GM12873 (cell line): ENCODE results near the gene DHX9.

Experiments
- CTCF ChIP-seq: IDR thresholded peaks from 2 replicates; pipeline ENCODE4 v1.5.1; 2012; ENCODE audit warnings: low read depth, mild to moderate bottlenecking, moderate library complexity, low read length, control low read depth; ENCODE audit not compliant: insufficient read depth; ENCODE audit errors: missing control alignments

The DHX9 gene

GRCh38 chr1:182839209-182840066, at the start of gene DHX9:
TSS of gene DHX9 (plus strand) at chr1:182839347. CDS start at chr1:182842567, 3,220 bp downstream.
- TF ChIP-seq CTCF, result peak; percentile 28

DNA sequence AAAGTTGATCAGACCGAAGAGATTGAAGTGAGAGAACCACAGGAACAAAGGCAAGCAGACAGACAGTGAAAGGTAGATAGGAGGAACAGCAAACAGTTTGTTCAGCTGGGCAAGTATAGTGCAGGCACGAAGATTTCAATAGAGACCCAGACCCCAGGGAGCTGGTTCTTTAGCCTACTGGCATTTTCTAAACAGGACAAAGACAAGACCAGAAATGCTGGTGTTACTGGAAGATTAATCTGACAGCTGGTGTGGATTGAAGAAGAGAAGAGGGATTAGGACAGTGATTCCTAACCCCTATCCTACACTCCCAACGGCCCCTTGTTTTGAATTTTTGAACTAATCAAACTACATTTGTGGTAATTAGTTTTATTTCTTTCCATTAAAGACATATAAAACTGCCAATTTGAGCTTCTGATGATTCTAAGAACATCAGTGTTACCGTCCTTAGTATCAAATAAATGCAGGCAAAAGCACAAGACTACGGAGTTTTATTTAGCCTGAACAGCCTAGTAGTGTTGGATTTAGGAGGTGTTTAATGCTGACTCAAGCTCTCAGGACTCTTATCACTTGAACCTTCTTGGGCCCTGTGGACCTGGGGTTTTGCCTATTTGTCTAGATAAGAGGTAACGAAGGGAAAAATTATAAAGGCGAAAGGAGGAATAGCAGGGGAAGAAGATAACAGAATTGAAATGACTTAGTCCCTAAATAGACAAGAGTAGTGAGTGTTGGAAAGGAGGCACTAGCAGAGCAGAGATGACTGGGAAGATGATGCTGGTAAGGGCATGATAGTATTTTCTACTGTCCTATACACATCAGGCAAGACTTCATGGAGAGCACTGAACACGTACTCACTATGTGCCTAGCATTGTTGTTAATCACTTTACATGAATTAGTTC, 47.6 kb upstream of the DHX9 start:
- no peak for TF ChIP-seq CTCF

GRCh38 chr1:182794091-182794490, 45.1 kb upstream of the DHX9 start:
- TF ChIP-seq CTCF, result no peak

DNA sequence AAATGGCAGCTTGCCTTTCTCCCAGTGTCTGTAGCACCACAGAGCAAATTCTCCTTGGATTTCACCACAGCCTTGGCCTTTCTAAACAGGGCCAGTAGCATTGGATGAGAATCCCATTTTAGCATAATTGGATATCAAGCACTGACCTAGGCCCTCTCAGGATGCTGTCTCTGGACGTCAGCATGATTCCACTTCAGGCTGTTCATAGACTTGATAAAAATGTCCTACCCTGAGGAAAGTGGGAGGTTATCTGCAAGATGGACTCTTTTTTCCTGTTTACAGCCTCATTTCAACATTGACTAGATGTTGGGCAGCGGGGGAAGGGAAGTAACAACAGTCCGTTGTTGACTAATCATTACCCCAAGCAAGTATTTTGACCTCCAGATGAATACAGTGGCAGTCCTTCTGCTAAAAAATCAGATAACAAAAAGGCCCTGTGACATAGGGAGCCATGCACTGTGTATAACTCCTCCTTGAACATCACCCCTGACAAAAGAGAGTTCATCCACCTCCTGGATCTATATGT, 44.4 kb upstream of the DHX9 start:
- no peak for TF ChIP-seq CTCF

- no peak for TF ChIP-seq CTCF
Observed at GRCh38 chr1:182795563-182796228, 43.5 kb upstream of the DHX9 start.

GRCh38 chr1:182802006-182802803, 36.9 kb upstream of the DHX9 start:
- TF ChIP-seq CTCF, result no peak
